ENCODE data around the gene OBSCN. TPM values are rescaled to one million over a fixed set of nuclear protein-coding genes. Genes with fewer than 3 reads are reported as not detected.

The OBSCN gene
- total and polyA plus RNA-seq, 10 of the 15 experiments (the other 5 are each of a cell fraction or from before 2014, with no cell fraction given): 0.01 to 0.36 (median 0.08) TPM; not detected in 2

GRCh38 chr1:228161362-228161761, 46.5 kb upstream of the OBSCN start:
- POLR2A ChIA-PET: interaction anchor here (1.1 kb wide), 2 partner anchors 9 to 21 kb away, joined by 3 read pairs; no protein-coding TSS in a partner anchor

GRCh38 chr1:228161866-228162265, 46.0 kb upstream of the OBSCN start:
- Histone ChIP-seq H3K27ac (ENCODE audit: control insufficient read depth, insufficient read depth) (no peak overlapping the region), H3K4me1 (ENCODE audit: control insufficient read depth, insufficient read depth, low read length) (peaks cover 7% of the 10 kb centered on the region), H3K9me3 (replicated peaks; ENCODE audit: control insufficient read depth, insufficient read depth, low read length) (no peaks in the 10 kb centered on the region), H3K27me3 (replicated peaks in 1 of 2; ENCODE audit: control insufficient read depth in 2 of 2, insufficient read depth in 2 of 2, low read length in 1 of 2) (no peaks in the 10 kb centered on the region), H3K4me3 (no peak overlapping the region), H3K4me2 (ENCODE audit: control insufficient read depth, insufficient read depth) (no peak overlapping the region), H2AFZ (ENCODE audit: control insufficient read depth, low read depth, low read length) (no peak overlapping the region), H3K9ac (ENCODE audit: control insufficient read depth, insufficient read depth, low read length) (no peak overlapping the region), H3K36me3 (ENCODE audit: control insufficient read depth in 2 of 2, insufficient read depth in 2 of 2, low read length in 1 of 2) (no peaks in the 10 kb centered on the region), H4K20me1 (ENCODE audit: control insufficient read depth, insufficient read depth) (no peaks in the 10 kb centered on the region; the same call in 1 of the 2 replicates), H3K79me2 (ENCODE audit: control insufficient read depth, insufficient read depth, low read length) (peaks cover 4% of the 10 kb centered on the region)
- BruUV-seq (replicated peaks): no TSS peak
- ChIA-PET CTCF (no interaction called here), POLR2A (interaction anchor here (1.1 kb wide), 2 partner anchors 9 to 21 kb away, joined by 3 read pairs; no protein-coding TSS in a partner anchor), RAD21 (ENCODE audit: unreplicated experiment) (no interaction called here), SMC1A (ENCODE audit: uncharacterized antibody, unreplicated experiment) (interaction anchor here (0.6 kb wide), 1 partner anchor 48 kb away, joined by 3 read pairs; no protein-coding TSS in a partner anchor)
- intact Hi-C loops (cut with micrococcal nuclease; ENCODE audit: unreplicated experiment) (no loop called here), in situ Hi-C loops (cut with MboI) (no loop called here)
- DNase-seq (ENCODE audit: low read depth, low spot score) (no peak), FAIRE-seq (no peak), ATAC-seq (no peak)
- WGBS (ENCODE audit: insufficient coverage, insufficient replicate concordance, low lambda C conversion rate, missing lambda C conversion rate): 47% methylated on average over 9 of the region's 9 CpGs
- no peak for TF ChIP-seq BHLHE40 (IDR thresholded peaks at IDR 0.05; ENCODE audit: borderline replicate concordance in 1 of 2, low read depth in 2 of 2, low read length in 1 of 2)
- TF ChIP-seq GABPA (IDR thresholded peaks at IDR 0.05; ENCODE audit: low read depth): no peak
- TF ChIP-seq ZNF207 (IDR thresholded peaks at IDR 0.05; ENCODE audit: borderline replicate concordance): no peak
- no peak for TF ChIP-seq NKRF (conservative IDR thresholded peaks at IDR 0.05)
- TF ChIP-seq IRF4 (IDR thresholded peaks at IDR 0.05; ENCODE audit: low read depth, low read length): no peak
- no peak for TF ChIP-seq NRF1 (conservative IDR thresholded peaks at IDR 0.05; ENCODE audit: low read depth, low read length)
- no peak for TF ChIP-seq TCF12 (IDR thresholded peaks at IDR 0.05; ENCODE audit: low read depth, low read length)
- no peak for TF ChIP-seq SMARCA5 (IDR thresholded peaks at IDR 0.05)
- TF ChIP-seq YBX1 (IDR thresholded peaks at IDR 0.05): no peak

More at GRCh38 chr1:228161362-228161761, 46.5 kb upstream of the OBSCN start:
- no peaks in the 10 kb centered on the region for H3K27me3 ChIP-seq (replicated peaks in 1 of 2; ENCODE audit: control insufficient read depth in 2 of 2, insufficient read depth in 2 of 2, low read length in 1 of 2)
- intact Hi-C loops (cut with micrococcal nuclease; ENCODE audit: unreplicated experiment) (no loop called here), in situ Hi-C loops (cut with MboI) (no loop called here)
- ChIA-PET SMC1A (ENCODE audit: uncharacterized antibody, unreplicated experiment) (interaction anchor here (0.6 kb wide), 1 partner anchor 48 kb away, joined by 3 read pairs; no protein-coding TSS in a partner anchor), RAD21 (ENCODE audit: unreplicated experiment) (no interaction called here), CTCF (interaction anchor here (1.0 kb wide), 1 partner anchor 31 kb away, joined by 3 read pairs; no protein-coding TSS in a partner anchor)
- FAIRE-seq (no peak), DNase-seq (ENCODE audit: low read depth, low spot score) (no peak), ATAC-seq (no peak)
- BruUV-seq (replicated peaks): no TSS peak
- H3K4me1 ChIP-seq (ENCODE audit: control insufficient read depth, insufficient read depth, low read length): peaks cover 3% of the 10 kb centered on the region
- WGBS (ENCODE audit: insufficient coverage, insufficient replicate concordance, low lambda C conversion rate, missing lambda C conversion rate): 6% methylated on average over 6 of the region's 7 CpGs
- no peaks in the 10 kb centered on the region; the same call in 1 of the 2 replicates for H4K20me1 ChIP-seq (ENCODE audit: control insufficient read depth, insufficient read depth)
- no peaks in the 10 kb centered on the region for H3K36me3 ChIP-seq (ENCODE audit: control insufficient read depth in 2 of 2, insufficient read depth in 2 of 2, low read length in 1 of 2)
- H3K4me3 ChIP-seq: no peak overlapping the region
- TF ChIP-seq GATAD2B (conservative IDR thresholded peaks at IDR 0.05; ENCODE audit: low read depth) (no peak), RUNX3 (IDR thresholded peaks at IDR 0.05; ENCODE audit: low read length) (no peak), SP1 (IDR thresholded peaks at IDR 0.05; ENCODE audit: low read depth, low read length) (no peak), RELB (IDR thresholded peaks at IDR 0.05; ENCODE audit: low read depth) (no peak), CHD4 (IDR thresholded peaks at IDR 0.05) (no peak)
- no peak overlapping the region for H2AFZ ChIP-seq (ENCODE audit: control insufficient read depth, low read depth, low read length)
- no peak overlapping the region for H3K27ac ChIP-seq (ENCODE audit: control insufficient read depth, insufficient read depth)
- peaks cover 2% of the 10 kb centered on the region for H3K79me2 ChIP-seq (ENCODE audit: control insufficient read depth, insufficient read depth, low read length)
- no peak overlapping the region for H3K4me2 ChIP-seq (ENCODE audit: control insufficient read depth, insufficient read depth)
- H3K9ac ChIP-seq (ENCODE audit: control insufficient read depth, insufficient read depth, low read length): no peak overlapping the region
- no peaks in the 10 kb centered on the region for H3K9me3 ChIP-seq (replicated peaks; ENCODE audit: control insufficient read depth, insufficient read depth, low read length)
